SU-DHL-6 (cell line): ENCODE data around the gene SORL1-AS1.

Source experiments
- H2AFZ ChIP-seq: fragments of 200-600 bp; sonication (generic); 2 replicates; pipeline ENCODE4 v1.6.1; 2014; ENCODE audit warnings: low read depth, mild to moderate bottlenecking, moderate library complexity, mixed read lengths, antibody characterized with exemption, low read length; ENCODE audit not compliant: severe bottlenecking
- H3F3A ChIP-seq: fragments of 200-600 bp; shearing (Covaris generic); 2 replicates; pipeline ENCODE4 v1.6.0; 2016; ENCODE audit warnings: antibody characterized with exemption, mild to moderate bottlenecking; ENCODE audit not compliant: insufficient read depth
- H3K27ac ChIP-seq: fragments of 200-600 bp; sonication (generic); 2 replicates; pipeline ENCODE4 v1.5.1; 2016; ENCODE audit warnings: low read depth, mild to moderate bottlenecking, low read length, moderate library complexity, mixed read lengths
- H3K27me3 ChIP-seq: fragments of 200-600 bp; sonication (generic), shearing (Covaris generic); 2 replicates; pipeline ENCODE4 v1.6.0; 2014; ENCODE audit warnings: mild to moderate bottlenecking, low read length
- H3K36me3 ChIP-seq: fragments of 200-600 bp; sonication (generic); 2 replicates; pipeline ENCODE4 v1.6.1; 2014; ENCODE audit warnings: mild to moderate bottlenecking, low read length, mixed read lengths
- H3K4me2 ChIP-seq: fragments of 300-600, 200-600 bp; shearing (Covaris generic), sonication (generic); 2 replicates; pipeline ENCODE4 v1.6.0; 2014; ENCODE audit warnings: low read length, low read depth, mild to moderate bottlenecking; ENCODE audit not compliant: poor library complexity, severe bottlenecking
- H3K4me3 ChIP-seq: fragments of 200-600 bp; sonication (generic); 2 replicates; pipeline ENCODE4 v1.5.1; 2014; ENCODE audit warnings: antibody characterized with exemption, low read length, mild to moderate bottlenecking, mixed read lengths; ENCODE audit not compliant: insufficient read depth, poor library complexity, severe bottlenecking
- H3K79me2 ChIP-seq: fragments of 200-600 bp; sonication (generic); 2 replicates; pipeline ENCODE4 v1.6.1; 2014; ENCODE audit warnings: mild to moderate bottlenecking, low read length, moderate library complexity; ENCODE audit not compliant: insufficient read depth
- H3K9ac ChIP-seq: fragments of 200-600 bp; sonication (generic); 2 replicates; pipeline ENCODE4 v1.7.0; 2014; ENCODE audit warnings: mild to moderate bottlenecking, low read length
- H3K9me2 ChIP-seq: fragments of 200-600 bp; sonication (generic); replicated peaks from 2 replicates; pipeline ENCODE4 v1.6.1; 2014; ENCODE audit warnings: low read length; ENCODE audit not compliant: insufficient read depth
- H3K9me3 ChIP-seq: fragments of 200-600 bp; sonication (generic); 2 replicates; pipeline ENCODE4 v1.6.1; 2014; ENCODE audit warnings: low read length, mixed read lengths; ENCODE audit not compliant: insufficient read depth
- H4K20me1 ChIP-seq: fragments of 200-600 bp; sonication (generic); 2 replicates; pipeline ENCODE4 v1.6.1; 2014; ENCODE audit warnings: low read depth, mild to moderate bottlenecking, antibody characterized with exemption, low read length, moderate library complexity, mixed read lengths
- CTCF ChIP-seq: fragments of 200-600 bp; sonication (generic); IDR thresholded peaks from one replicate; pipeline ENCODE4 v1.5.1; 2017; ENCODE audit warnings: antibody characterized with exemption, mild to moderate bottlenecking, low read length, moderate library complexity; ENCODE audit not compliant: insufficient read depth, poor library complexity, severe bottlenecking
- EZH2phosphoT487 ChIP-seq: fragments of 200-600 bp; sonication (generic), shearing (Covaris generic); conservative IDR thresholded peaks from 2 replicates; pipeline ENCODE4 v1.6.1; 2018; ENCODE audit warnings: mild to moderate bottlenecking, antibody characterized with exemption, low read length, moderate library complexity, mixed read lengths

The SORL1-AS1 gene

GRCh38 chr11:121393855-121394254 lies 58.9 kb downstream of the SORL1-AS1 start:
- H2AFZ ChIP-seq: no peak overlapping the region
- no peaks in the 10 kb centered on the region for H3K36me3 ChIP-seq
- no peaks in the 10 kb centered on the region for H3F3A ChIP-seq
- H4K20me1 ChIP-seq: no peaks in the 10 kb centered on the region
- TF ChIP-seq CTCF: no peak
- TF ChIP-seq EZH2phosphoT487: no peak
- no peaks in the 10 kb centered on the region for H3K27me3 ChIP-seq
- H3K4me3 ChIP-seq: no peak overlapping the region
- H3K79me2 ChIP-seq: no peaks in the 10 kb centered on the region
- H3K9me2 ChIP-seq: no peaks in the 10 kb centered on the region
- no peak overlapping the region for H3K27ac ChIP-seq
- no peak overlapping the region for H3K4me2 ChIP-seq
- H3K9me3 ChIP-seq: no peaks in the 10 kb centered on the region
- H3K9ac ChIP-seq: no peak overlapping the region

- Histone ChIP-seq H3K36me3 (no peaks in the 10 kb centered on the region), H3K79me2 (no peaks in the 10 kb centered on the region), H3F3A (no peaks in the 10 kb centered on the region), H3K9ac (no peak overlapping the region), H3K27me3 (no peaks in the 10 kb centered on the region), H4K20me1 (no peaks in the 10 kb centered on the region), H3K4me2 (no peak overlapping the region), H2AFZ (no peak overlapping the region), H3K9me2 (no peaks in the 10 kb centered on the region), H3K9me3 (no peaks in the 10 kb centered on the region), H3K4me3 (no peak overlapping the region), H3K27ac (no peak overlapping the region)
- no peak for TF ChIP-seq CTCF
- TF ChIP-seq EZH2phosphoT487: no peak
Observed at GRCh38 chr11:121391914-121392313, 60.9 kb downstream of the SORL1-AS1 start.

GRCh38 chr11:121389651-121390050 lies 63.1 kb downstream of the SORL1-AS1 start:
- no peaks in the 10 kb centered on the region for H3K27me3 ChIP-seq

More at GRCh38 chr11:121389651-121390050, 63.1 kb downstream of the SORL1-AS1 start:
- no peak overlapping the region for H3K4me3 ChIP-seq
- TF ChIP-seq EZH2phosphoT487: no peak
- TF ChIP-seq CTCF: no peak
- H3K4me2 ChIP-seq: no peak overlapping the region
- H3K9ac ChIP-seq: no peak overlapping the region
- H3K36me3 ChIP-seq: no peaks in the 10 kb centered on the region
- no peaks in the 10 kb centered on the region for H3K9me2 ChIP-seq
- no peak overlapping the region for H3K27ac ChIP-seq
- H3K9me3 ChIP-seq: no peaks in the 10 kb centered on the region
- no peaks in the 10 kb centered on the region for H3K79me2 ChIP-seq
- H4K20me1 ChIP-seq: no peaks in the 10 kb centered on the region
- no peak overlapping the region for H2AFZ ChIP-seq
- no peaks in the 10 kb centered on the region for H3F3A ChIP-seq
